Uterus (tissue), 2 donors: ENCODE results near the gene PSMC3IP.

Source experiments
- POLR2A ChIP-seq, 2 donors: fragments of 450-650 bp; IDR thresholded peaks; one replicate each; pipeline ENCODE4 v1.6.1; 2016; ENCODE audit warnings: antibody characterized with exemption in 2 of 2, mild to moderate bottlenecking in 1 of 2, moderate library complexity in 1 of 2
- TF ChIP-seq, protein P1 (sequence below), 4 experiments: fragments of 200-600 bp in 2 of 4; fragments of 450-650 bp in 2 of 4; sonication (generic) in 2 of 4; IDR thresholded peaks; one replicate each; pipeline ENCODE4 v1.5.1; 2016 to 2019; ENCODE audit warnings: antibody characterized with exemption in 4 of 4, mild to moderate bottlenecking in 2 of 4, moderate library complexity in 1 of 4

DNA sequence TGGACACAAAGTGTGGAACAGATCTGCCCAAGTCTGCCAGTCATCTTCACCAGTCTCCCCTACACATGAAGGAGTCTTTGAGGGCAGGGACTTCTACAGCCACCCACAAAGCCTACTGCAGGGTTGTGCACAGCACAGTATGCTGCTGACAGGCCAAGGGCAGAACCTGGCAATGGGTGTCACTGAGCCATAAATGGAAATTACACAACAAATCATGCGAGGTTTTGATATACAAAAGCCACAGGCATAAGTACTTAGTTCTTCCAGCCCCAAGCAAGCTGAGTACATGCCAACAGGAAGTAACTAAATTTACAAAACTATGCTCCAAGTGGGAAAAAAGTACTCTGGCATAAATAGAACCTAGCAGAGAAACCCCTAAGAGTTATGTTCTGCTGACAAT, 7.8 kb upstream of the PSMC3IP start:
- TF ChIP-seq POLR2A (IDR thresholded peaks at IDR 0.05), result no peak
- TF ChIP-seq, protein P1, sequence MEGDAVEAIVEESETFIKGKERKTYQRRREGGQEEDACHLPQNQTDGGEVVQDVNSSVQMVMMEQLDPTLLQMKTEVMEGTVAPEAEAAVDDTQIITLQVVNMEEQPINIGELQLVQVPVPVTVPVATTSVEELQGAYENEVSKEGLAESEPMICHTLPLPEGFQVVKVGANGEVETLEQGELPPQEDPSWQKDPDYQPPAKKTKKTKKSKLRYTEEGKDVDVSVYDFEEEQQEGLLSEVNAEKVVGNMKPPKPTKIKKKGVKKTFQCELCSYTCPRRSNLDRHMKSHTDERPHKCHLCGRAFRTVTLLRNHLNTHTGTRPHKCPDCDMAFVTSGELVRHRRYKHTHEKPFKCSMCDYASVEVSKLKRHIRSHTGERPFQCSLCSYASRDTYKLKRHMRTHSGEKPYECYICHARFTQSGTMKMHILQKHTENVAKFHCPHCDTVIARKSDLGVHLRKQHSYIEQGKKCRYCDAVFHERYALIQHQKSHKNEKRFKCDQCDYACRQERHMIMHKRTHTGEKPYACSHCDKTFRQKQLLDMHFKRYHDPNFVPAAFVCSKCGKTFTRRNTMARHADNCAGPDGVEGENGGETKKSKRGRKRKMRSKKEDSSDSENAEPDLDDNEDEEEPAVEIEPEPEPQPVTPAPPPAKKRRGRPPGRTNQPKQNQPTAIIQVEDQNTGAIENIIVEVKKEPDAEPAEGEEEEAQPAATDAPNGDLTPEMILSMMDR (IDR thresholded peaks at IDR 0.05), result no peak
